ENCODE measurements around the gene TRIM46. TPM values are rescaled to one million over a fixed set of nuclear protein-coding genes. Genes with fewer than 3 reads are reported as not detected.
"Not testable (repeated sequence)": the region's sequence is repeated elsewhere in the genome, so short reads cannot be mapped to it uniquely, and the experiment has no call there.

TRIM46 gene
- total RNA-seq, 1 donor from 2014 or later: 0.43 TPM

DNA sequence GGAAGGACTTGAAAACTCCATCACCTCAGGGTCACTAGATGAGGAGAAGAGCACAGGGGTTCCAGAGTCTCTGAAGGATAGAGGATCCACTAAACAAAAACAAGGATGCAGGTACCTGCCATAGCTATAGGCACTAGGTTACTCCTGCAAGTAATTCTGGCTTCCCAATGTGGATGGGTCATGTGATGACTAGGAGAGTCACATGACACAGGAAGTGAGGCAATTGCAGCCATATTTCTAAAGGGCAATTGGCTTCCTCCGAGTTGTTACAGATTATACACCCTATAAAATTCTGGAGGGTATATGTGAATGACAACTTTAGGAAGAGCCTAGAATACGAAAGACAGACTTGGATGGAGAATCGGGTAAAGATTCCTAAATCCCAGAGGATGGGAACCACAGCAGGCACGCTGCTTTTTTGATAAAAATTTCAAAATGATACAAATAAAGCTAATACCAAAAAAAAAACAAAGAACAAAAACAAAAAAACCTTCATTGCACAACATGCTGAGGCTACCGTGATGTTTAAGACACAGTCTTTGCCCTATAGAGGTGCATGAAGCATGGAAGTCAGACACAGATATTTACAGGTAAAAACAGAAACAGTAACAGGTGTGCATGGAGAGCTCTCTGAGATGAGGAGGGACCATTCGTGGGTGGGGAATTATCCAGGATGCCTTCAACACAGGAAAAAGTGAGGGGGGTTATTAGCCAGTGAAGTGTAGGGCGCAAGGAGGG lies 45.4 kb downstream of the TRIM46 start:
- TF ChIP-seq, protein P1, sequence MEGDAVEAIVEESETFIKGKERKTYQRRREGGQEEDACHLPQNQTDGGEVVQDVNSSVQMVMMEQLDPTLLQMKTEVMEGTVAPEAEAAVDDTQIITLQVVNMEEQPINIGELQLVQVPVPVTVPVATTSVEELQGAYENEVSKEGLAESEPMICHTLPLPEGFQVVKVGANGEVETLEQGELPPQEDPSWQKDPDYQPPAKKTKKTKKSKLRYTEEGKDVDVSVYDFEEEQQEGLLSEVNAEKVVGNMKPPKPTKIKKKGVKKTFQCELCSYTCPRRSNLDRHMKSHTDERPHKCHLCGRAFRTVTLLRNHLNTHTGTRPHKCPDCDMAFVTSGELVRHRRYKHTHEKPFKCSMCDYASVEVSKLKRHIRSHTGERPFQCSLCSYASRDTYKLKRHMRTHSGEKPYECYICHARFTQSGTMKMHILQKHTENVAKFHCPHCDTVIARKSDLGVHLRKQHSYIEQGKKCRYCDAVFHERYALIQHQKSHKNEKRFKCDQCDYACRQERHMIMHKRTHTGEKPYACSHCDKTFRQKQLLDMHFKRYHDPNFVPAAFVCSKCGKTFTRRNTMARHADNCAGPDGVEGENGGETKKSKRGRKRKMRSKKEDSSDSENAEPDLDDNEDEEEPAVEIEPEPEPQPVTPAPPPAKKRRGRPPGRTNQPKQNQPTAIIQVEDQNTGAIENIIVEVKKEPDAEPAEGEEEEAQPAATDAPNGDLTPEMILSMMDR (IDR thresholded peaks at IDR 0.05): no peak
- Histone ChIP-seq H3K36me3 (no peaks in the 10 kb centered on the region), H3K4me3 (no peak overlapping the region), H3K27me3 (no peaks in the 10 kb centered on the region), H3K9me3 (no peaks in the 10 kb centered on the region), H3K27ac (peak overlapping the region; percentile 8), H3K4me1 (peaks cover 6% of the 10 kb centered on the region)
- intact Hi-C loops (cut with DNase I): no loop called here
- ATAC-seq (peak; percentile 55), DNase-seq (no peak)

DNA sequence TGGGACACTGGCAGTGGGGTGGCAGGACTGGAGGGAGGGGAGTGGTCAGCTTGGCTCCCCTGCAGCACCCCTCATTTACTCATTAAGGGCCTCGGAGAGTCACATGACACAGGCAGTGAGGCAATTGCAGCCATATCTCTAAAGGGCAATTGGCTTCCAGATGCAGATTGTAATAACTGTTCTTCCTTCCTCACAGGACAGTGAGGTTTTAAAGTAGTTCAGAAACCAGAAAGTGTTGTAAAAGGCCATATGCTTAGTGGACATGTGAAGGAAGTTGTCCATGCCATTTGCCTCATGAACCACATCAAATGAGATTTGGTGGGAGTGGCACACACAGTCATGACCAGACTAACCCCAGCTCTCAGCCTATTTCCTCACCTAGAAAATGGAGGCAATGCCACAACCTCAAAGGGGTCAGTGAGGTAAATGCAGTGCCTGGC lies 46.0 kb downstream of the TRIM46 start:
- Histone ChIP-seq H3K27me3 (no peaks in the 10 kb centered on the region), H3K27ac (peak overlapping the region; percentile 8), H3K4me3 (no peak overlapping the region), H3K9me3 (no peaks in the 10 kb centered on the region), H3K36me3 (no peaks in the 10 kb centered on the region), H3K4me1 (peaks cover 12% of the 10 kb centered on the region)
- DNase-seq (no peak), ATAC-seq (peak; percentile 76)
- TF ChIP-seq, protein P1 (IDR thresholded peaks at IDR 0.05): no peak
- intact Hi-C loops (cut with DNase I): no loop called here

DNA sequence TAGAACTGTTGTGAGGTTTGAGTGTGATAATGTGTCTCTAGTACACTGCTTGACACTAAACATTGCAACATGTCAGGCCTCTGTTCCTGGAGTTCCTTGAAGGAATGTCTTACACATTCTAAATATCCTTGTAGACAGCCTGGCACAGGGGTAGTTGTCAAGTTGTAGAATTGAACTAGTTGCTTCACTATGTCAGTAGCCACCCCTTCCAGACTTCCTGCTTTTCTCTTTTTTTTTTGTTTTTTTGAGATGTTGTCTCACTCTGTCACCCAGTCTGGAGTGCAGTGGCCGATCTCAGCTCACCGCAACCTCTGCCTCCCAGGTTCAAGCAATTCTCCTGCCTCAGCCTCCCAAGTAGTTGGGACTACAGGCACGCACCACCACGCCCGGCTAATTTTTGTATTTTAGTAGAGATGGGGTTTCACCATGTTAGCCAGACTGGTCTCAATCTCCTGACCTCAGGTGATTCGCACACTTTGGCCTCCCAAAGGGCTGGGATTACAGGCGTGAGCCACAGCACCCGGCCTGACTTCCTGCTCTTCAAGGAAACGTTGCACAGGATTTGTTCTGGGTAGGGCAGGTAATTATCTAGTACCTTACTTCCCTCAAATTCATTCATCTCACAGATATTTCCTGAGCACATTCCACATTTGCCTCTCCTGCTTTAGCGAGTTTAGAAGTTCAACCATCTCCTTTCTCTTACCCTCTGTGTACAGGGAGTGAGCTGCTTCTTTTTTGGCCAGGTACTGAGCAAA lies 46.7 kb downstream of the TRIM46 start:
- ATAC-seq; H3K27ac ChIP-seq; intact Hi-C loops (cut with DNase I); DNase-seq; H3K9me3 ChIP-seq; H3K36me3 ChIP-seq; H3K4me3 ChIP-seq; H3K27me3 ChIP-seq: not testable (repeated sequence)
- H3K4me1 ChIP-seq: peaks cover 20% of the 10 kb centered on the region

DNA sequence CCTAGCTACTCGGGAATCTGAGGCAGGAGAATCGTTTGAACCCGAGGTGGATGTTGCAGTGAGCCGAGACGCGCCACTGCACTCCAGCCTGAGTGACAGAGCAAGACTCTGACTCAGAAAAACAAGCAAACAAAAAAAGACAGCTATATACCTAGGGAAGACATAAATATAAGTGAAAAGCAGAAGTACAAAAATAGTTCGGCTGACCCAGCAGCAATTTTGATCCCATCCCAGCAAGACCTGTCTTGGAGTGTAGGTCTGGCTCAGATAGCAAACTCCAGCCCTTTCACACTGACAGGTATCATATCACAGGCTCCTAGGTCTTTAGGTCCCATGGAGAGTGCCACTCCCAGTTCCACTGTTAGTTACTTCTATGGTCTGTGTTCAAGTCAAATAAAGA lies 49.4 kb downstream of the TRIM46 start:
- DNase-seq: no peak
- Histone ChIP-seq H3K27me3 (no peaks in the 10 kb centered on the region), H3K27ac (no peak overlapping the region), H3K4me1 (peaks cover 32% of the 10 kb centered on the region), H3K4me3 (no peak overlapping the region), H3K9me3 (no peaks in the 10 kb centered on the region), H3K36me3 (no peaks in the 10 kb centered on the region)
- ATAC-seq: no peak
- intact Hi-C loops (cut with DNase I): no loop called here
- TF ChIP-seq, protein P1 (IDR thresholded peaks at IDR 0.05): no peak

DNA sequence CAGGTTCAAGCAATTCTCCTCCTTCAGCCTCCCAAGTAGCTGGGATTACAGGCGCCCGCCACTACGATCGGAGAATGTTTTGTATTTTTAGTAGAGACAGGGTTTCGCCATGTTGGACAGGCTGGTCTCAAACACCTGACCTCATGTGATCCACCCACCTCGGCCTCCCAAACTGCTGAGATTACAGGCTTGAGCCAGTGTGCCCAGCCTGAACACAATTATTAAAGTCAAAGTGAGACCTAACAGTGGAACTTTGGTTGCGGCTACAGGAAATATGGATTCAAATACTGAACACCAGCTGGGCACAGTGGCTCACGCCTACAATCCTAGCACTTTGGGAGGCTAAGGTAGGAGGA lies 51.7 kb downstream of the TRIM46 start:
- ATAC-seq; DNase-seq; H3K36me3 ChIP-seq; H3K4me3 ChIP-seq; H3K9me3 ChIP-seq; intact Hi-C loops (cut with DNase I); H3K27me3 ChIP-seq: not testable (repeated sequence)
- peaks cover 27% of the 10 kb centered on the region for H3K4me1 ChIP-seq
- H3K27ac ChIP-seq: peak overlapping the region; percentile 55

DNA sequence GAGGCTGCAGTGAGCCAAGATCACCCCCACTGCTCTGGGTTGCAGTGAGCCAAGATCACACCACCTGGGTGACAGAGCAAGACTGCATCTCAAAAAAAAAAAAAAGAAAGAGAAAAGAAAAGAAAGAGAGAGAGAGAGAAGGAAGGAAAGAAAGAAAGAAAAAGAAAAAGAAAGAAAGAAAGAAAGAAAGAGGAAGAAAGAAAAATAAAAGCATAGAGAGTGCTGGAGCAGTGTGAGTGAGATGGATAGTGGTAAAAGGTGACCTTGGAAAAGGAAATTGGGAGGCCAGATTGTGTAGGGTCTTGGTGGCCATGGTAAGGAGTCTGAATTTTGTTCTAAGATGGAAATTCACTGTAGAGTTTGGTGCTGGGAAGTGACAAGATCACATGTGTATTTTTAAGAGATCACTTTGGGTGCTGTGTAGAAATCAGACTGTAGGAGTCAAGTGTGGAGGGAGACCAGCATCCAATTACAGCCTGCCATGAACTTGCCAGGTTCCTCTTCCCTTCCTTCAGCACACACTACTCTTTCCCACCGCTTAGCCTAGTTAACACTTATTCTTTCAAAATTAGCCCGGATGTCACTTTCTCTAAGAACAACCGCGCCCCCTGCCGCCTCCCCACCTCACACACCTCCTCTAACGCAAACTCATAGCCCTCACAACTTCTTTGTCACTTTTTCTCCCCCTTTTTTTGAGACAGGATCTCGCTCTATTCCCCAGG lies 52.7 kb downstream of the TRIM46 start:
- H3K4me3 ChIP-seq: peak overlapping the region; percentile 71
- ATAC-seq (peak; percentile 65), DNase-seq (peak; percentile 88)
- H3K27me3 ChIP-seq: no peaks in the 10 kb centered on the region
- intact Hi-C loops (cut with DNase I): no loop called here
- peaks cover 27% of the 10 kb centered on the region for H3K4me1 ChIP-seq
- H3K27ac ChIP-seq: peak overlapping the region; percentile 84
- TF ChIP-seq, protein P1 (IDR thresholded peaks at IDR 0.05): peak; percentile 45
- no peaks in the 10 kb centered on the region for H3K9me3 ChIP-seq
- no peaks in the 10 kb centered on the region for H3K36me3 ChIP-seq

All from upper lobe of right lung (tissue), 1 donor.